ENCODE results near the gene FDXR. TPM values are rescaled to one million over a fixed set of nuclear protein-coding genes. Genes with fewer than 3 reads are reported as not detected.

The FDXR gene
- total RNA-seq, 1 experiment from 2014 or later = 39.7 TPM

GRCh38 chr17:74814453-74814852 is 58.3 kb downstream of the FDXR start:
- H4K91ac ChIP-seq (ENCODE audit: insufficient read length, low read depth, low read length) = no peak overlapping the region
- H3K4me1 Mint-ChIP-seq = peaks cover 8 to 14% of the 10 kb centered on the region in 2 experiments
- H3K4me2 ChIP-seq (ENCODE audit: insufficient read depth, insufficient read length, low read length) = no peak overlapping the region
- H3K9me3 ChIP-seq (ENCODE audit: control insufficient read depth, low read depth, low read length) = no peaks in the 10 kb centered on the region
- no peak overlapping the region for H2BK15ac ChIP-seq (ENCODE audit: low read depth, low read length)
- no peaks in the 10 kb centered on the region for H3K79me2 ChIP-seq (ENCODE audit: insufficient read depth, low read length)
- no peaks in the 10 kb centered on the region for H3K9me3 Mint-ChIP-seq
- no peak overlapping the region for H2BK120ac ChIP-seq (ENCODE audit: low read depth, low read length, poor library complexity, severe bottlenecking)
- no peak overlapping the region for H2BK12ac ChIP-seq (ENCODE audit: insufficient read length, low read depth, low read length)
- no peak overlapping the region for H3T11ph ChIP-seq (ENCODE audit: low read length)
- H2AFZ ChIP-seq (ENCODE audit: low read length) = no peak overlapping the region
- H3K56ac ChIP-seq (ENCODE audit: insufficient read length, low read depth, low read length) = no peak overlapping the region
- H3K14ac ChIP-seq (ENCODE audit: insufficient read depth, low read length) = no peak overlapping the region
- no peak for DNase-seq
- H3K23me2 ChIP-seq (ENCODE audit: insufficient read length, low read depth, low read length, poor library complexity, severe bottlenecking) = no peaks in the 10 kb centered on the region
- peaks cover 2 to 8% (median 3%) of the 10 kb centered on the region in 3 experiments; a peak in 4 of 7 replicates for H3K36me3 Mint-ChIP-seq (ENCODE audit: insufficient read depth in 1 of 3, low read depth in 3 of 3)
- no peaks in the 10 kb centered on the region for H3K79me1 ChIP-seq (ENCODE audit: insufficient read depth, low read depth, low read length, poor library complexity, severe bottlenecking)
- H3K27me3 ChIP-seq (ENCODE audit: insufficient read depth, low read length) = no peaks in the 10 kb centered on the region
- H2AK5ac ChIP-seq (ENCODE audit: insufficient read length, low read length) = no peak overlapping the region
- no peak overlapping the region for H3K27ac Mint-ChIP-seq
- no peaks in the 10 kb centered on the region for H3K4me1 ChIP-seq (ENCODE audit: insufficient read depth, low read length)
- H4K8ac ChIP-seq (replicated peaks; ENCODE audit: insufficient read length, low read depth, low read length) = no peak overlapping the region
- no peak overlapping the region for H3K27ac ChIP-seq (ENCODE audit: insufficient read length, low read depth, low read length)
- WGBS (ENCODE audit: extremely low coverage, insufficient read length, low lambda C conversion rate) = no CpG with 5 or more reads among the region's 5 CpGs
- no peak overlapping the region for H3K18ac ChIP-seq (ENCODE audit: insufficient read length, low read depth, low read length)
- no peak overlapping the region for H2BK20ac ChIP-seq (ENCODE audit: low read depth, low read length, poor library complexity, severe bottlenecking)
- H3K9ac ChIP-seq (ENCODE audit: extremely low read depth, insufficient read length, low read length) = no peak overlapping the region
- no peak overlapping the region for H3K4ac ChIP-seq (ENCODE audit: low read depth, low read length)
- no peaks in the 10 kb centered on the region for H4K20me1 ChIP-seq (ENCODE audit: control insufficient read depth, insufficient read depth, insufficient read length)
- no peak overlapping the region for H3K4me3 Mint-ChIP-seq
- H3K27me3 Mint-ChIP-seq (ENCODE audit: low read depth) = peaks cover 8% of the 10 kb centered on the region
- TF ChIP-seq, protein P1, sequence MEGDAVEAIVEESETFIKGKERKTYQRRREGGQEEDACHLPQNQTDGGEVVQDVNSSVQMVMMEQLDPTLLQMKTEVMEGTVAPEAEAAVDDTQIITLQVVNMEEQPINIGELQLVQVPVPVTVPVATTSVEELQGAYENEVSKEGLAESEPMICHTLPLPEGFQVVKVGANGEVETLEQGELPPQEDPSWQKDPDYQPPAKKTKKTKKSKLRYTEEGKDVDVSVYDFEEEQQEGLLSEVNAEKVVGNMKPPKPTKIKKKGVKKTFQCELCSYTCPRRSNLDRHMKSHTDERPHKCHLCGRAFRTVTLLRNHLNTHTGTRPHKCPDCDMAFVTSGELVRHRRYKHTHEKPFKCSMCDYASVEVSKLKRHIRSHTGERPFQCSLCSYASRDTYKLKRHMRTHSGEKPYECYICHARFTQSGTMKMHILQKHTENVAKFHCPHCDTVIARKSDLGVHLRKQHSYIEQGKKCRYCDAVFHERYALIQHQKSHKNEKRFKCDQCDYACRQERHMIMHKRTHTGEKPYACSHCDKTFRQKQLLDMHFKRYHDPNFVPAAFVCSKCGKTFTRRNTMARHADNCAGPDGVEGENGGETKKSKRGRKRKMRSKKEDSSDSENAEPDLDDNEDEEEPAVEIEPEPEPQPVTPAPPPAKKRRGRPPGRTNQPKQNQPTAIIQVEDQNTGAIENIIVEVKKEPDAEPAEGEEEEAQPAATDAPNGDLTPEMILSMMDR (conservative IDR thresholded peaks at IDR 0.05) = no peak
- H2BK5ac ChIP-seq (ENCODE audit: insufficient read length, low read length) = no peak overlapping the region
- H4K5ac ChIP-seq (ENCODE audit: insufficient read length, low read depth, low read length) = no peak overlapping the region
- no peak overlapping the region for H3K23ac ChIP-seq (ENCODE audit: insufficient read length, low read depth, low read length)

Other genes with a start within 250 kb of the FDXR start
- not detected in 2 replicates for gene CD300E, start 249.3 kb downstream of the FDXR start, total RNA-seq (2021)
- gene CD300LF, start 160.1 kb downstream of the FDXR start, total RNA-seq (2021) = not detected in 2 replicates
- gene RAB37, start 135.7 kb downstream of the FDXR start, total RNA-seq (2021) = 2.5 and 3.6 TPM in 2 replicates
- 74.4 and 78.7 TPM in 2 replicates for gene NHERF1, start 124.4 kb downstream of the FDXR start, total RNA-seq (2021)
- gene NAT9, start 96.6 kb downstream of the FDXR start, total RNA-seq (2021) = 53.5 and 63.5 TPM in 2 replicates
- 0.13 and 0.44 TPM in 2 replicates for gene GRIN2C, start 13.1 kb downstream of the FDXR start, total RNA-seq (2021)
- gene FADS6, start 20.6 kb upstream of the FDXR start, total RNA-seq (2021) = 0.94 and 1.2 TPM in 2 replicates
- 2.5 and 2.7 TPM in 2 replicates for gene USH1G, start 50.3 kb upstream of the FDXR start, total RNA-seq (2021)
- 0.11 TPM in 1 of 2 replicates, not detected in the other for gene OTOP2, start 51.3 kb upstream of the FDXR start, total RNA-seq (2021)
- not detected in 2 replicates for gene OTOP3, start 62.9 kb upstream of the FDXR start, total RNA-seq (2021)
- 12.7 and 13.9 TPM in 2 replicates for gene HID1, start 99.8 kb upstream of the FDXR start, total RNA-seq (2021)
- gene CDR2L, start 114.6 kb upstream of the FDXR start, total RNA-seq (2021) = 23.3 and 24.0 TPM in 2 replicates
- 41.0 and 43.2 TPM in 2 replicates for gene MRPL58, start 139.7 kb upstream of the FDXR start, total RNA-seq (2021)
- 344 TPM in 2 replicates for gene ATP5PD, start 174.0 kb upstream of the FDXR start, total RNA-seq (2021)
- gene KCTD2, start 174.2 kb upstream of the FDXR start, total RNA-seq (2021) = 40.1 and 41.6 TPM in 2 replicates
- gene SLC16A5, start 215.0 kb upstream of the FDXR start, total RNA-seq (2021) = 17.0 and 17.1 TPM in 2 replicates
- 22.4 and 22.8 TPM in 2 replicates for gene ARMC7, start 237.0 kb upstream of the FDXR start, total RNA-seq (2021)

All from H9 (cell line).